ENCODE data around the gene PLD3. TPM values are rescaled to one million over a fixed set of nuclear protein-coding genes. Genes with fewer than 3 reads are reported as not detected.

PLD3 gene
- total RNA-seq, 1 experiment from 2014 or later: 287 TPM

DNA sequence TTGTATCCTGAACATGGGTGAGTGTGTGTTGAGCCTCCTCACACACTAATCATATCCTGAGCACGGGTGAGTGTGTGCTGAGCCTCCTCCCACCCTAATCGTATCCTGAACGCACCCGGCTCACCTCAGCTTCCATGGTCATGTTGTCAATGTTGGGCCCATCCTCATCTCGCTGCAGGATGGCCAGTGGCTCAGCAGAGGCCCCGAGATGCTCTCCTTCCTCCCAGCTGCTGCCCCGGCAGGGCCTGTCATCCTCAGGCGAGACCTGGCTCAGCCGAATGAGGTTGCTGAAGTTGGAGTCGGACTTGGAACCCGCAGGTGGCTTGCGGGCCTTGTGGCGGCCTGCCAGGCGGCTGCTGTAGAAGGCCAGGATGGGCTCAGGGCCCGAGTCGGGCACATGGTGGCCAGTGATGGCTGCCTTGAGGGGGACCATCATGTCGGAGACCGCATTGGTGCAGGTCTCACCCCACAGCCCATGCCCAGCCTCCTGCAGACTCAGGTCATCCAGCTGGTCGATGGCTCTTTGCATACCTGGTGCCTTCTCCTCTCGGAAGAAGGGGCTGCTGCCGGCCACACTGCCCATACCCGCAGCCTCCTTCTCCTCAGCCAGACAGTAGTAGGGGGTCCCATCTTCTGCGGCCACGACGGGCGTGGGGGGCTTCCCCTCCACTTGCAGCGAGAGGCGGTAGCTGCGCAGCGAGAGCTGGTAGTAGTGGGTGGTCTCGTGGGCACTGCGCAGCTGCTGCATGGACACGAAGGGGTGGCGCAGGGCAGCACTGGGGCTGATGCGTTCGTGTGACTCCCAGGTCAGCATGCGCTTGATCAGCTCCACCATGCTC lies 31.9 kb downstream of the PLD3 start:
- Histone ChIP-seq H3K9me3 (replicated peaks) (no peaks in the 10 kb centered on the region), H3K27me3 (no peaks in the 10 kb centered on the region), H3K4me3 (no peak overlapping the region), H3K36me3 (peaks cover 10% of the 10 kb centered on the region), H3K27ac (no peak overlapping the region), H3K4me1 (peaks cover 8% of the 10 kb centered on the region)
- DNase-seq: no peak

DNA sequence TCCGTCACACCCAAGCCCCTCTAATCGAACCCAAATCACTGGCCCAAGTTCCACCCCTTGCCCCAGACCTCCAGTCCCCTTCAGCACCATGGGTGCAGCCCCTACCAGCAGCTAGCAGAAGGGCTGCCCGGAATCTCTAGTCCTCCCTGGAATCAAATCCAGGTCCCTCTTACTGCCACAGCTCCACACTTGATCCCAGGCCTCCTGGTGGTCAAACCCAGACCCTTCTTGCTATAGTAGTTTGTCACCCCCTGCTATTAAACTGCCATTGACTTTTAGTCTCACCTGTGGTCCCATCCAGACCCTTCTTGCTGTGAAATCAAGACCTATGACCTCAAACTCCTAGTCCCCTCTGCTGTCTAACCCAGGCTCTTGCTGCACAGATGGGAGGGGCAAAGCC lies 32.8 kb downstream of the PLD3 start:
- Histone ChIP-seq H3K4me3 (no peak overlapping the region), H3K27me3 (no peaks in the 10 kb centered on the region), H3K9me3 (replicated peaks) (no peaks in the 10 kb centered on the region), H3K27ac (no peak overlapping the region), H3K36me3 (peaks cover 7% of the 10 kb centered on the region), H3K4me1 (peaks cover 8% of the 10 kb centered on the region)
- DNase-seq: no peak

DNA sequence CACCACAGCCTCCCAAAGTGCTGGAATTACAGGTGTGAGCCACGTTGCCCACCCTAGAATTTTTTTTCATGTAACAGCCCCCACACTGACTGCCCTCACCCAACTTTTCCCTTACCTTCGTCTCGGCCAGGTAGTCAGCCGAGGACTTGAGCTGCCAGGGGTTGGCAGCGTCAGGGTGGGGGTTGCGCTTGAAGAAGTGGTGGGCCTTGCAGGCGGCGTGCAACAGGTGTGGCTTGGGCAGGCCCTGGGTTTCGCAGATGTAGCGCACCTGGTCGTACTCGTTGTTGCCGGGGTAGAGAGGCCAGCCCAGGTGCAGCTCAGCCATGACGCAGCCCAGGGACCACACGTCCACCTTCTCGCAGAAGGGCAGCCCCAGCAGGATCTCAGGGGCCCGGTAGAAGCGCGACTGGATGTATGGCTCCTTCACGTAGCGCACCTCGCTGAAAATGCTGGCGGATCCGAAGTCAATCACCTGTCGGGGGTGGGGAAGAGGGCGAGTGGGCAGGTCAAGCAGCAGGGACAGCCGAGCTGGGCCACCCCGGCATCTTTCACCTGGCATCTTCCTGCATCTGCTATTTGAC lies 35.3 kb downstream of the PLD3 start:
- Histone ChIP-seq H3K4me3 (no peak overlapping the region), H3K9me3 (replicated peaks) (no peaks in the 10 kb centered on the region), H3K27ac (no peak overlapping the region), H3K27me3 (no peaks in the 10 kb centered on the region), H3K4me1 (peaks cover 11% of the 10 kb centered on the region), H3K36me3 (no peaks in the 10 kb centered on the region; the same call in 1 of the 2 replicates)
- DNase-seq: no peak

DNA sequence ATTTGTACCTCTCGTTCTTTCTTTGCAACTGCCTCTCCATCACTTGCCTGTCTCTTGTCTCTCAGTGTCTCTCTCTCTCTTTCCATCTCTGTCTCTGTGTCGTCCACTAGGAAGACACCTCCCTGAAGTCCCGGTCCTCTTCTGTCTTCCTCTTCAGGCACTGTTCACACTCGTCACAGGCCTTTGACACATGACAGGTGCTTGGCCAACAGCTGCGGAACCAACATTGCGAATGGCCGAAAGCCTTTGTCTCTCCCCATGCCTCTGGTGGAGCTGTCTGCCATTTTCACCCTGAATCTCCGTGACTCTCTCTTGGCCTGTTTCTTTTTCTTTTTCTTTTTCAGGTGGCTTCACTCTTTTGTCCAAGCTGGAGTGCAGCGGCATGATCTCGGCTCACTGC lies 38.7 kb downstream of the PLD3 start:
- no peaks in the 10 kb centered on the region for H3K36me3 ChIP-seq
- no peaks in the 10 kb centered on the region for H3K9me3 ChIP-seq (replicated peaks)
- H3K4me1 ChIP-seq: peaks cover 7% of the 10 kb centered on the region
- H3K4me3 ChIP-seq: no peak overlapping the region
- peak overlapping the region; percentile 14; the same call in 1 of the 2 replicates for H3K27ac ChIP-seq
- DNase-seq: peak; percentile 77 to 90
- H3K27me3 ChIP-seq: no peaks in the 10 kb centered on the region

DNA sequence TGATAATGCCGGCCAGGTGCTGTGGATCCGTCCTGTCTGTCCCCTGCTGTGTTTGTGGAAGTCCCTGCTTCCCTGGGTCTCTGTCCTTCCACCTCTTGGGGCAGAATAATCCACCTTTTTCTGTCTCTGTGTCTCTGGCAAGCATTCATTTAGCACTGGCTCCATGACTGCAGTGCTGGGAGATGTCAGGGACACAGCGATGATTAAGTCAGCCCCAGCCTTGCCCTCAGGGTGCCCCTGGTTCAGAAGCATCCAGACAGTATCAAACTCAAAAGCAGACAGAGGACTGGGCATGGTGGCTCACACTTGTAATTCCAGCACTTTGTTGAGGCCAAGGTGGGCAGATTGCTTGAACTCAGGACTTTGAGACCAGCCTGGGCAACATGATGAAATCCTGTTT lies 40.0 kb downstream of the PLD3 start:
- Histone ChIP-seq H3K36me3 (no peaks in the 10 kb centered on the region), H3K4me3 (no peak overlapping the region), H3K9me3 (replicated peaks) (no peaks in the 10 kb centered on the region), H3K27me3 (no peaks in the 10 kb centered on the region), H3K27ac (no peak overlapping the region), H3K4me1 (peaks cover 3% of the 10 kb centered on the region; the same call in 1 of the 2 replicates)
- DNase-seq: no peak

DNA sequence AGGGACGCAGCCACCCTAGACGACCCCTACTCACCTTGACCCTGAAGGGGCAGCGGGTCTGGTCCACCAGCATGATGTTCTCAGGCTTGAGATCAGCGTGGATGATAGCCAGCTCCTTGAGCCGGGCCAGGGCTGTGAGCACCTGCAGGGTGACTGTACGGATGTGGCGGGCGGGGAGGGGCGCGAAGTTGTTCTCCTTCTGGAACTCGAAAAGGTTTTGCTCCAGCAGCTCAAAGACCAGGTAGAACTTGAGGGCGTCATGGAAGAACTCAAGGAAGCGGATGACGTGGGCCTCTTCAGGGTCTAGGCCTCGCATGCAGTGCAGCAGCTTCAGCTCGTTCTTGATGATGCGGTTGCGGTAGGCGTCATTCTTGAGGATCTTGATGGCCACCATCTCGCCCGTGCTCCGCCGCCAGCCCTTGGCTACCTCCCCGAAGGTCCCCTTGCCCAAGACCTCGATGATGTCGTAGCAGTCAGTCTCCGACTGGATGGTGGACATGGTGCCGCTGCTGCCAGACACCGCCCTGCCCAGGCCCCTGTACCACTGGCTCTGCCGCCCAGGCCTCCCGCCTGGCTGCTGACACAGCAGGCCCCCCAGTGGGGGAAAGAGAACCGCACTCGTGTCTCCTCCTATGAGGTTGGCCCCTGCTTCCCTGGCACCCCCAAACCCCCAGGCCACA lies 41.0 kb downstream of the PLD3 start:
- no peak for DNase-seq
- Histone ChIP-seq H3K27me3 (peaks cover 8% of the 10 kb centered on the region; the same call in 1 of the 2 replicates), H3K36me3 (no peaks in the 10 kb centered on the region)

DNA sequence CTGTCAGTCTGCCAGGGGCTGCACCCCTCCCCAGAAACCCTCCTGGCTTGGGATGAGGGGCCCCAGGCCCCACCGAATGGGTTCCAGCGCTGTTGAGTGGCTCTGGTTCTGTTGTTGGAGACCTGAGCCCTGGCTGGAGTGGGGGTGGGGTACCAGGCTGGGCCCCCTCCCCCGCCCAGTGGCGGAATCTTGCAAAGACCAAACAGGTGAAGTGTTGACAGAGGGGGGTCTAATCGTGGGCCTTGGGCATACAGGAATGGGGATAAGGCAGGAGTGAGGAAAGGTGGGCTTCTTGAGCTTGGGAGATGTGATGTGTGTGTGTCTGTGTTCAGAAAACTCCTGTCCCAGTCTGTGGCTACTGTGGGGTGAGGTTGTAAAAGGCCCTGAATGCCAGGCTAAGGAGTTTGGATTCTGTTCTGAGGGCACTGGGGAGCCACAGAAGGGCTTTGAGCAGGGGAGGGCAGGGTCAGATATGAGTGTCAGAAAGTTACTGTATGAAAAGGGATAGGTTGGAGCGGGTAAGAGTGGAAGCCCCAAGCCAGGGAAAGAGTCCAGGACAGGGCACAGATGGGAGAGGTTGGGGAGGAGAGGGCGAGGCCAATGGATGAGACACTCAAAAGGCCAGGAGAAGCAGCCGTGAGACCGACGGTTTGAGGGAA lies 41.7 kb downstream of the PLD3 start, which contains the start of gene HIPK4:
HIPK4 (minus strand) TSS at position 98 of the 659 bp plus-strand sequence. CDS start 279 bp downstream, outside the sequence.
- Histone ChIP-seq H3K27ac (no peak within 1 kb of the TSS), H3K4me1 (peaks cover 3% of the 10 kb centered on the region; the same call in 1 of the 2 replicates), H3K9me3 (replicated peaks) (no peaks in the 10 kb centered on the region), H3K36me3 (no peaks in the 10 kb centered on the region), H3K27me3 (peaks cover 11% of the 10 kb centered on the region; the same call in 1 of the 2 replicates), H3K4me3 (no peak within 1 kb of the TSS)
- no peak for DNase-seq

More for the DNA sequence above, 41.0 kb downstream of the PLD3 start:
- no peak overlapping the region for H3K27ac ChIP-seq
- peaks cover 3% of the 10 kb centered on the region; the same call in 1 of the 2 replicates for H3K4me1 ChIP-seq
- no peaks in the 10 kb centered on the region for H3K9me3 ChIP-seq (replicated peaks)
- no peak overlapping the region for H3K4me3 ChIP-seq

DNA sequence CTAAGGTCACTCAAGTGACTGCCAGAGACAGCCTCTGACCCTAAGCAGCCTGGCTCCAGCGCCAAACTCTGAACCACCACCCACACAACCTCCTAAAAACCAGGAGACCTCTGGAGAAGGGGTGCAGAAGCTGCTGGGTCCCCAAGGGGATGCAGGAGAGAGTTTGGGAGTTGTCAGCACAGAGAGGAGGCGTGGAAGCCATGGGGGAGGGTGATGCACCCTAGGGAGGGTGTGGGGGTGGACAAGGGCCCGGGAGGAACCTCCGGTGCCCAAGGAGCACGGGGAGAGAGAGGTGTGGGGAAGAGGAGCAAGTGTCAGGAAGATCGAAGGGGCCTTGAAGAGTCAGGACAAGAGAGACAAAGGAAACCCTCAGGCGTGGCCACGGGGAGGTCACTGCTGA lies 43.6 kb downstream of the PLD3 start:
- Histone ChIP-seq H3K27ac (no peak overlapping the region), H3K4me3 (no peak overlapping the region), H3K4me1 (peaks cover under 1% of the 10 kb centered on the region; the same call in 1 of the 2 replicates), H3K36me3 (no peaks in the 10 kb centered on the region), H3K27me3 (peaks cover 11% of the 10 kb centered on the region; the same call in 1 of the 2 replicates), H3K9me3 (replicated peaks) (no peaks in the 10 kb centered on the region)
- DNase-seq: no peak

DNA sequence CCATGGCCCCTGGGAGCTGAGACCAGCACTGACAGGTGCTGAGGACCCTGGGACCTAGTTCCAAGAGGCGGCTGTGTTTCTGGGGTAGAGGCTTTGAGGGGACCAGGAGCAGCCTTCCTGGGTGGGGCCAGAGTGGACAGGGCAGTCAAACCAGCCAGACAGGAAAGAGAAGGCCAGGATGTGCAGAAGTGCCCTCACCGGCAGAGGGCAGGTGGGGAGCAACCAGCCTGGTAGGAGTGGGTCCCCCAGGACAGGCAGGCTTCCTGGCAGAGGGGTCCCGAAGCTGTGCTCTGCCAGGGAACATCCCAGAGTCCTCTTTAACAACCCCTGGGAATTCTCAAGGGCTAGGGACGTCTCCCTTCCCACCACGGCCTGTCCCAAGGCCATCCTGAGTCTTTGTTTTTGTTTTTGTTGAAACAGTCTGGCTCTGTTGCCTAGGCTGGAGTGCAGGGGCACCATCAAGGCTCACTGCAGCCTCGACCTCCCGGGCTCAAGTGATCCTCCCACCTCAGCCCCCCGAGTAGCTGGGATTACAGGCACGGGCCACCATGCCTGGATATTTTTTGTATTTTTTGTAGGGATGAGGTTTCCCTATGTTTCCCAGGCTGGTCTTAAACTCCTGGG lies 44.5 kb downstream of the PLD3 start:
- H3K4me3 ChIP-seq: no peak overlapping the region
- H3K36me3 ChIP-seq: no peaks in the 10 kb centered on the region
- H3K4me1 ChIP-seq: no peaks in the 10 kb centered on the region
- H3K27me3 ChIP-seq: peaks cover 11% of the 10 kb centered on the region; the same call in 1 of the 2 replicates
- peak; percentile 36 to 54 for DNase-seq
- no peak overlapping the region for H3K27ac ChIP-seq
- H3K9me3 ChIP-seq (replicated peaks): no peaks in the 10 kb centered on the region

DNA sequence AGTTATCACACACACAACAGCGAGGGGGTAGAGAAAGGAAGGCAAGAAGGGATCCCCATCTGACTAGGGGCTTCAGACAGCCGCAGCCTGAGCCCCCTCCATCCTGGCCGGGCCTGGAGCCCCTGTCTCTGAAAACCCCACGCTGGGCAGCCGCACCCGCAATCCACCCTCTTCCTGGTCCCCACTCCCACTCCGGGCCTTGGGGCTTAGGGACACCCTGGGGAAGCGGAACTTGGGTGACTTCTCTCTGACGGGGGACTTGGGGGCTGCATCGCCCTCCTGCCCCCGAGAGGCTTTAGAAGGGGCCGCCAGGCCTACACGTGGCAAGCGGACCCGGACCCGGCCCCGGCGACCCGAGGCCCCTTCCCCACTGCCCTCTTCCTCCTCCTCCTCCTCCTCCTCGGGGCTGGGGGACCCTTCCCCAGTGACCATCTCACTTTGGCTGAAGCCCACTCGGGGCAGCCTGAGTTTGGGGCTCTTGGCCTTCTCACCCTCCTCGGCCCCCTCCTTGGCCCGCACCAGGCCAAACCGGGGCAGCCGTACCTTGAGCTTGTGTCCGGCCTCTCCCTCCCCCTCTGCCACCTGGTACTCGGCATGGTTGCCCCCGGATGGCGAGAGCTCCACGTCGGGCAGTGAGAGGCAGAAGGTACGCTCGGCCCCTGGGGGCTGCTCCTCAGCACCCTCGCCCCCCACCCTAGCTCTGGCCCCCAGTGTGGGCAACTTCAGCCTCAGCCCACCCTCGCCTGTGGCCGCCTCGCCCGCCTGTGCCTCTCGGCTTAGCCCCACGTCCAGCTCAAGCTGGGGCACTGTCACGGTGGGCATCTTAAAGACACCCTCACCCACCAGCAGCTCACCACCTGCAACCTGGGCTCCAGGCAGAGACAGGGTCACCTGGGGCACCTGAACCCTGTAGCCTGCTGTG lies 45.7 kb downstream of the PLD3 start:
- H3K36me3 ChIP-seq: no peaks in the 10 kb centered on the region
- H3K27me3 ChIP-seq: peaks cover 11% of the 10 kb centered on the region; the same call in 1 of the 2 replicates
- no peaks in the 10 kb centered on the region for H3K9me3 ChIP-seq (replicated peaks)
- H3K4me1 ChIP-seq: no peaks in the 10 kb centered on the region
- no peak for DNase-seq
- H3K4me3 ChIP-seq: no peak overlapping the region
- H3K27ac ChIP-seq: no peak overlapping the region

DNA sequence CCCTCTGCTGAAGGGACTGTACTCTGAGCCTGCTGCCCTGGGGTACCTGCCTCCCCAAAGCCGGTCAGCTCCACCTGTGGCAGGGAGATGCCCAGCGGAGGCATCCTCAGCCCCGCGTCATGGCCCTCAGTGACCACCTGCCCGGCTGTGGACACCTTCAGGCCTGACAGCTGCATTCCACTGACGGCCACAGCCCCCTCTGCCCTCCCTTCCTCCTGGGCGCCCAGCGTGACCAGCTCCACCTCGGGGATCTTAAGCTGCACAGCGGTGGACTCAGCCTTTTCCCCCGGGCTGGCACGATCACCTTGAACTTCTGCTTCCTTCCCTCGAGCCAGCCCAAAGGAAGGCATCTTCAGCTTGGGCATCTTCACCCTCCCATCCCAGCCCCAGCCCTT lies 46.3 kb downstream of the PLD3 start:
- Histone ChIP-seq H3K4me3 (no peak overlapping the region), H3K4me1 (no peaks in the 10 kb centered on the region), H3K9me3 (replicated peaks) (no peaks in the 10 kb centered on the region), H3K27ac (no peak overlapping the region), H3K36me3 (no peaks in the 10 kb centered on the region), H3K27me3 (peaks cover 11% of the 10 kb centered on the region; the same call in 1 of the 2 replicates)
- no peak for DNase-seq

DNA sequence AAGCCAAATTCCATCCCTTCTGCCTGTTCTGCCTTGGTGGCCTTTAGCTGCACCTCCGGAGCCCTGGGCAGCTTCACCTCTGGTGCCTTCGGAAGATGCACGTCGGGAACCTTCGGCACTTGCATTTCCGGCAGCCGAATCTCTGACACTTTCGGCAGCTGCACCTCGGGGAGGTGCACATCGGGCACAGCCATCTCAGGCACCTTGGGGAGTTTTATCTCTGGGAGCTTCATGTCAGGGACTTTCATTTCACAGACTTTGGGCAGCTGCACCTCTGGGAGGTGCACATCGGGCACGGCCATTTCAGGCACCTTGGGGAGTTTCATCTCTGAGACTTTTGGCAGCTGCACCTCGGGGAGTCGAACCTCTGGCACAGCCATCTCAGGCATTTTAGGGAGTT lies 47.5 kb downstream of the PLD3 start:
- no peak overlapping the region for H3K4me3 ChIP-seq
- no peak overlapping the region for H3K27ac ChIP-seq
- peaks cover 11% of the 10 kb centered on the region; the same call in 1 of the 2 replicates for H3K27me3 ChIP-seq
- DNase-seq: no peak
- H3K9me3 ChIP-seq (replicated peaks): no peaks in the 10 kb centered on the region
- no peaks in the 10 kb centered on the region for H3K4me1 ChIP-seq
- no peaks in the 10 kb centered on the region for H3K36me3 ChIP-seq

DNA sequence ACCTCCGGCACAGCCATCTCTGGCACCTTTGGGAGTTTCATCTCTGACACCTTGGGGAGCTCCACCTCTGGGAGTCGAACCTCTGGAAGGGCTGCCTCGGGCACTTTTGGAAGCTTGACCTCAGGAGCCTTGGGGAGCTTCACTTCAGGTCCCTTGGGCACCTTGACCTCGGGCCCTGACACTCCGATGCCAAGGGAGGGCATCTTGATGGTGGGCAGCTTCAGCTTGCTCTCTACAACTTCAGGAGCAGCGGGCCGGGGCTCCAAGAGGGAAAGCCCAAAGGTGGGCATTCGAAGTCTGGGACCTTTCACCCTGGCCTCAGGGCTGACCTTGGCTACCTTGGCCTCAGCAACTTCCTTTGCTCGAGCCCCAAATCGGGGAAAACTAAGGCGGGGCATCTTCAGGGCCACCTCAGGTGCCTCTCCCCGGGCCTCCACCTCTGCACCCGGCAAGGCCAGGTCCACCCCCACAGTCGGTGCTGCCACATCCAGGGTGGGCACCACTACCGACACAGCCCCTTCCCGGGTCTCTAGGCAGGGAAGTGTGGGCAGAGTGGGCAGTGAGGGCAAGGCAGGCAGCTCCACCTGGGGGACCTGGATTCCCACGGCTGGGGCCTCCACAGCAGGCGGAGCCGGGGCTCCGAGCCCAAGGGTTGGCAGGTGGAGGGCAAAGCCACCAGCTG lies 48.5 kb downstream of the PLD3 start:
- Histone ChIP-seq H3K27me3 (peaks cover 11% of the 10 kb centered on the region; the same call in 1 of the 2 replicates), H3K9me3 (replicated peaks) (no peaks in the 10 kb centered on the region), H3K4me1 (no peaks in the 10 kb centered on the region), H3K36me3 (no peaks in the 10 kb centered on the region), H3K4me3 (no peak overlapping the region), H3K27ac (no peak overlapping the region)
- no peak for DNase-seq
